IMR-90 (cell line): ENCODE results near the gene UBASH3B. TPM values are rescaled to one million over a fixed set of nuclear protein-coding genes. Genes with fewer than 3 reads are reported as not detected.

ENCODE experiments used
- ATAC-seq: fragments of 200-7000 bp; cut with Tn5 transposase; 2 replicates; pipeline ENCODE4 v1.9.1; 2020; ENCODE audit warnings: low read depth, mild to moderate bottlenecking, moderate library complexity
- BruUV-seq: library from RNA; stranded (reverse); fragments of 400-500 nt; replicated peaks from 2 replicates; lab custom pipeline; 2021; lab: Mats Ljungman, UMichigan
- CTCF ChIA-PET: fragments of 300-600 bp; formaldehyde crosslinking; extraction: SDS; loops from one replicate; lab custom pipeline; 2021; ENCODE audit warnings: antibody characterized with exemption; lab: Yijun Ruan, JAX
- POLR2A ChIA-PET: fragments of 300-600 bp; sonication (Branson Sonifier 250); formaldehyde crosslinking; loops from one replicate; lab custom pipeline; 2022; ENCODE audit warnings: antibody characterized with exemption; ENCODE audit not compliant: unreplicated experiment; lab: Charles Lee
- DNase-seq: peaks from one replicate; pipeline ENCODE4 v3.0.0; 2013
- H2AFZ ChIP-seq: replicated peaks from 2 replicates; pipeline ENCODE3; 2013; ENCODE audit warnings: low read length, mild to moderate bottlenecking; ENCODE audit not compliant: poor library complexity
- H2AK5ac ChIP-seq: 2 replicates; pipeline ENCODE4 v1.6.1; 2013; ENCODE audit warnings: low read depth, low read length, inconsistent platforms
- H2AK9ac ChIP-seq: replicated peaks from 2 replicates; pipeline ENCODE3; 2013; ENCODE audit warnings: mild to moderate bottlenecking, low read depth, low read length, moderate library complexity; ENCODE audit not compliant: poor library complexity
- H2BK120ac ChIP-seq: 2 replicates; pipeline ENCODE4 v1.6.1; 2013; ENCODE audit warnings: low read depth, low read length, inconsistent platforms
- H2BK15ac ChIP-seq: 3 replicates; pipeline ENCODE4 v1.6.1; 2013; ENCODE audit warnings: low read depth, low read length, inconsistent platforms
- H2BK20ac ChIP-seq: 2 replicates; pipeline ENCODE4 v1.6.1; 2013; ENCODE audit warnings: low read depth, mild to moderate bottlenecking, inconsistent platforms, low read length, moderate library complexity
- H2BK5ac ChIP-seq: 2 replicates; pipeline ENCODE4 v1.6.1; 2013; ENCODE audit warnings: mild to moderate bottlenecking, low read depth, low read length, inconsistent platforms; ENCODE audit not compliant: poor library complexity, severe bottlenecking
- H3K14ac ChIP-seq: replicated peaks from 2 replicates; pipeline ENCODE4 v1.6.1; 2013; ENCODE audit warnings: low read depth, low read length, inconsistent platforms
- H3K18ac ChIP-seq: 2 replicates; pipeline ENCODE4 v1.6.1; 2013; ENCODE audit warnings: low read depth, low read length, control low read depth
- H3K23ac ChIP-seq: 2 replicates; pipeline ENCODE4 v1.6.1; 2013; ENCODE audit warnings: low read depth, low read length, inconsistent platforms
- H3K27ac ChIP-seq: 2 replicates; pipeline ENCODE4 v1.5.1; 2013; ENCODE audit warnings: mild to moderate bottlenecking, control low read depth, low read length; ENCODE audit not compliant: insufficient read depth
- H3K27me3 ChIP-seq: 2 replicates; pipeline ENCODE4 v1.6.1; 2013; ENCODE audit warnings: low read length; ENCODE audit not compliant: control insufficient read depth, insufficient read depth
- H3K36me3 ChIP-seq: 2 replicates; pipeline ENCODE4 v1.6.1; 2013; ENCODE audit warnings: low read length, mixed read lengths; ENCODE audit not compliant: control insufficient read depth, insufficient read depth
- H3K4ac ChIP-seq: 2 replicates; pipeline ENCODE4 v1.6.1; 2013; ENCODE audit warnings: low read depth, low read length, inconsistent platforms
- H3K4me1 ChIP-seq: 2 replicates; pipeline ENCODE4 v1.6.1; 2013; ENCODE audit warnings: low read length, mixed read lengths; ENCODE audit not compliant: control insufficient read depth, insufficient read depth
- H3K4me2 ChIP-seq: 2 replicates; pipeline ENCODE4 v1.6.1; 2013; ENCODE audit warnings: low read depth, mild to moderate bottlenecking, control low read depth, low read length, moderate library complexity
- H3K4me3 ChIP-seq: 2 replicates; pipeline ENCODE4 v1.5.1; 2013; ENCODE audit warnings: low read depth, mild to moderate bottlenecking, control low read depth, low read length, moderate library complexity; ENCODE audit not compliant: insufficient read depth
- H3K56ac ChIP-seq: 2 replicates; pipeline ENCODE4 v1.6.1; 2013; ENCODE audit warnings: low read length, inconsistent platforms; ENCODE audit not compliant: insufficient read depth; ENCODE audit errors: extremely low read depth
- H3K79me1 ChIP-seq, 2 experiments: 2 replicates each; pipeline ENCODE4 v1.6.1; 2013; ENCODE audit warnings: low read length in 2 of 2, inconsistent platforms in 1 of 2, low read depth in 1 of 2
- H3K9ac ChIP-seq: 2 replicates; pipeline ENCODE4 v1.6.1; 2013; ENCODE audit warnings: low read depth, low read length, control low read depth
- H3K9me1 ChIP-seq: 2 replicates; pipeline ENCODE4 v1.6.1; 2013; ENCODE audit warnings: low read length, inconsistent platforms; ENCODE audit not compliant: insufficient read depth
- H3K9me3 ChIP-seq: 2 replicates; pipeline ENCODE4 v1.6.1; 2013; ENCODE audit warnings: low read length; ENCODE audit not compliant: control insufficient read depth, insufficient read depth
- H4K20me1 ChIP-seq: 2 replicates; pipeline ENCODE4 v1.6.1; 2013; ENCODE audit warnings: low read length, inconsistent platforms; ENCODE audit not compliant: insufficient read depth
- H4K5ac ChIP-seq: 2 replicates; pipeline ENCODE4 v1.6.1; 2013; ENCODE audit warnings: mild to moderate bottlenecking, low read depth, low read length, control low read depth
- H4K8ac ChIP-seq, 2 experiments: 2 replicates each; pipeline ENCODE4 v1.6.1; 2013; ENCODE audit warnings: low read depth in 2 of 2, low read length in 2 of 2, control low read depth in 1 of 2, inconsistent platforms in 1 of 2
- H4K91ac ChIP-seq: 2 replicates; pipeline ENCODE4 v1.6.1; 2013; ENCODE audit warnings: low read depth, low read length, inconsistent platforms; ENCODE audit not compliant: insufficient read depth
- MAFK ChIP-seq: IDR thresholded peaks from 2 replicates; pipeline ENCODE4 v1.6.1; 2012; ENCODE audit warnings: low read depth, low read length, improper control_type of control experiment
- MAZ ChIP-seq: IDR thresholded peaks from 2 replicates; pipeline ENCODE4 v1.6.1; 2012; ENCODE audit warnings: low read depth, mild to moderate bottlenecking, low read length, improper control_type of control experiment, moderate library complexity, borderline replicate concordance
- MXI1 ChIP-seq: IDR thresholded peaks from 2 replicates; pipeline ENCODE4 v1.6.1; 2012; ENCODE audit warnings: low read depth, mild to moderate bottlenecking, low read length, moderate library complexity, borderline replicate concordance
- SMC3 ChIP-seq: fragments of 150-350 bp; IDR thresholded peaks from 2 replicates; pipeline ENCODE4 v1.6.1; 2016; ENCODE audit warnings: low read depth, mild to moderate bottlenecking, antibody characterized with exemption, low read length, moderate library complexity
- WGBS, 2 experiments: methylation state at CpG; one replicate each; pipeline versions ENCODE4 v1.1.5 to v1.1.7; 2013; ENCODE audit warnings: missing lambda C conversion rate in 2 of 2; ENCODE audit not compliant: insufficient read length in 1 of 2; ENCODE audit errors: extremely low coverage in 2 of 2; 5-methylcytosine and 5-hydroxymethylcytosine counted together
- dilution Hi-C: fragments of 300-500 bp; cut with HindIII; formaldehyde crosslinking; loops from one replicate; pipeline ENCODE4 v1.14.3; 2018; ENCODE audit warnings: low sequenced_read_pairs; ENCODE audit not compliant: unreplicated experiment
- in situ Hi-C: fragments of 300-500 bp; cut with MboI; formaldehyde crosslinking; loops from 3 replicates; pipeline ENCODE4 v1.14.3; 2019; ENCODE audit warnings: low sequenced_read_pairs, inconsistent platforms, mixed read lengths
- intact Hi-C: fragments of 100-400 bp; cut with micrococcal nuclease; formaldehyde crosslinking; loops from 2 replicates; pipeline ENCODE4 v1.10.0; 2022
- polyA plus RNA-seq, 3 experiments: library from polyadenylated mRNA; depleted of rRNA; stranded (reverse); fragments of >200 nt; gene quantifications; 2 replicates each; pipeline ENCODE4 v1.2.3, GENCODE V29; 2012; ENCODE audit warnings: low replicate concordance in 1 of 3
- total RNA-seq: library from RNA; depleted of rRNA; stranded (reverse); fragments of >200 nt; gene quantifications from 2 replicates; pipeline ENCODE4 v1.2.3, GENCODE V29; 2012

UBASH3B gene
- total and polyA plus RNA-seq, 2 of the 4 experiments (the other 2 are of a cell fraction) = 27.2 to 48.0 TPM

DNA sequence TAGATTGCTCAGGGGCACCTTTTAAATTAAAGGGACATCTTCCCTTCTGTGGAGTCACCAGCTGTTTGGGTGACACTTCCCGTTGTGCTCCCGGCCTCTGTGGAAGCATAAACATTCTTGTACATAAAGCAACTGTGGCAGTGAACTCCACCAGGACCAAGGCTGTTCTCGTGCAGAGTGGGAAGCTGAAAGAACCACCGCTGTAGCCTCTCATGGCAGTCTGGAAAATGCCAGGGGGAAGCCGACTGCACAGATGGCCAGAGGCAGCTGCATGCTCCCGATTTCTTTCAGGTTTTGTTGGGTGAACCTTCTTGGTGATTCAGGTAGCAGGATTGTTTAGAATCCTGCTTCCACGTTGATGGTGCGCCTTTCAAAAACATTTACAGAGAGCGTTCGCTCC is 10.3 kb downstream of the UBASH3B start:
- peak overlapping the region; percentile 71; the same call in 1 of the 2 replicates for H3K14ac ChIP-seq
- H3K27me3 ChIP-seq = no peaks in the 10 kb centered on the region
- ATAC-seq = peak; percentile 15; the same call in 1 of the 2 replicates
- peak overlapping the region; percentile 27 for H3K9ac ChIP-seq
- DNase-seq = peak; percentile 33
- no TSS peak for BruUV-seq
- H4K20me1 ChIP-seq = peaks cover 32% of the 10 kb centered on the region
- H4K5ac ChIP-seq = peak overlapping the region; percentile 19; the same call in 1 of the 2 replicates
- H2AK9ac ChIP-seq = peak overlapping the region; percentile 74
- peak overlapping the region; percentile 86 for H2AK5ac ChIP-seq
- H3K9me1 ChIP-seq = peaks cover 28% of the 10 kb centered on the region
- peak overlapping the region; percentile 12 for H3K18ac ChIP-seq
- H3K23ac ChIP-seq = peak overlapping the region; percentile 70
- in situ Hi-C loops = no loop called here
- peaks cover 4% of the 10 kb centered on the region; the same call in 1 of the 2 replicates for H3K36me3 ChIP-seq
- peak overlapping the region in 1 of 2 experiments; percentile 37; a peak in 1 of 4 replicates for H4K8ac ChIP-seq
- no peak for TF ChIP-seq MXI1
- TF ChIP-seq MAZ = no peak
- no peak for TF ChIP-seq SMC3
- no peak for TF ChIP-seq MAFK
- peak overlapping the region; percentile 59 for H3K4me2 ChIP-seq
- no peak overlapping the region for H3K56ac ChIP-seq
- H3K27ac ChIP-seq = peak overlapping the region; percentile 24; the same call in 1 of the 2 replicates
- POLR2A ChIA-PET = interaction anchor here (0.6 kb wide), 1 partner anchor 209 kb away, joined by 5 read pairs; no protein-coding TSS in a partner anchor
- H3K79me1 ChIP-seq = peaks cover 37 to 91% of the 10 kb centered on the region in 2 experiments
- dilution Hi-C loops = no loop called here
- peak overlapping the region; percentile 70 for H3K4ac ChIP-seq
- peak overlapping the region; percentile 54 for H2AFZ ChIP-seq
- peak overlapping the region; percentile 42; the same call in 1 of the 2 replicates for H2BK120ac ChIP-seq
- no peak overlapping the region for H3K4me3 ChIP-seq
- no peak overlapping the region for H2BK15ac ChIP-seq
- CTCF ChIA-PET = interaction anchor here (2.0 kb wide), 1 partner anchor 115 kb away, joined by 4 read pairs; no protein-coding TSS in a partner anchor
- intact Hi-C loops = no loop called here
- H2BK5ac ChIP-seq = peak overlapping the region; percentile 50
- H4K91ac ChIP-seq = no peak overlapping the region
- peaks cover 27% of the 10 kb centered on the region for H3K4me1 ChIP-seq
- peaks cover 4% of the 10 kb centered on the region for H3K9me3 ChIP-seq
- H2BK20ac ChIP-seq = peak overlapping the region; percentile 53; the same call in 1 of the 2 replicates
- 61% methylated on average over 5 of the region's 10 CpGs; no CpG with 5 or more reads in 1 of the 2 experiments for WGBS, 2 experiments
